GM10847 (cell line): Measurements from ENCODE around the gene FNBP1.

Experiments
- POLR2A ChIP-seq: IDR thresholded peaks from 2 replicates; pipeline ENCODE4 v1.6.1; 2011; ENCODE audit not compliant: insufficient read length; ENCODE audit errors: extremely low read depth

The FNBP1 gene

DNA sequence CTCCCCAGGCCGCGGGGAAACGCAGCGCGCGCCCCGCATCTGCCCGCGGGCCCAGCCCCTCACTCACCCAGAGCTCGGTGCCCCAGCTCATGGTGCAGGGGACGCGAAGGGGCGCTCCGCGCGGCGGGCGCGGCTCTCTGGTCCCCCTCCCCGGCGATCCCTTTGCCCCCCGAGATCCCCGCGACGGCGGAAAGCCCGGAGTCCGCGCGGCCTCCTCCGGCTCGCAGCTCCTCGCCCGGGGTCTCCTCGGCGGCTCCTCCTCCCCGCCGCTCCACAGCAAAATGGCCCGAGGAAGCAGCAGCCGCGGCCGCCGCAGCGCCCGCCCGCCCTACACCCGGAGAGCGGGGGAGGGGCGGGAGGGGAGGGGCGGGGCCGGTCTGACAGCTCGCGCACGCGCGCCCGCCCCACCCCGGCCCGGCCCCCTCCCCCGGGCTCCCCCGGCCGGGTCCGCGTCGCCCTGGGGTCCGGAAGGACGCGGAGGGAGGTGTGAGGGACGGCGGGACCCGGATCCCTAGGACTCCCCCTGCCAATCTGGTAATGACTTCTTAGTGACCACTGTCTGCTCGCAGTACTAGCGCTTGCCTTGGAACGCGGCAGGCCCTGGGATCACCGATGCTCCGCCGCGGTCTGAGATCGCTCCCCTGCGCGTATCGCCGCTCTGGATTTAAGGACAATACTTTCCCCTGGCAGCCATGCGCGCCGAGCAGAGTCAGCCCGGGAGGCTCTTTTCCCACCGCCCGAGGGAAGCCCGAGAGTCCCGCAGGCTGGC is at the start of gene FNBP1:
Gene FNBP1, minus strand, starts transcription at position 305 of the 769 bp plus-strand sequence. Its CDS starts 214 bp downstream, at position 91.
- peak; percentile 89 for TF ChIP-seq POLR2A

DNA sequence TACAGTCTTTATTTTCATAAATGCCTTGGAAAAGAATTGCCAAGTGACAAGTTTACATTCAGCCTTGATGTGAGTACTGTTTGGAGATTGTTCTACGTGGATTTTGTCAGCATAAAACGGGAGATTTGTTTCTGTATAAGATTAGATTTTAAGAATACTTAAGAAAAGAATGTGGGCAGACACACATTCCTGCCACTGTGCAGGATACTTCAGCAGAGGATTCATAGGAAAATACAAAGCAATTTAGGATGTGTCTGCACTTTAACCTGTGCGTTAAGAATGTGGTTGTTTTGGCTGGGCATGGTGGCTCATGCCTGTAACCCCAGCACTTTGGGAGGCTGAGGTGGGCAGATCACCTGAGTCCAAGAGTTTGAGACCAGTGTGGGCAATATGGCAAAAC is 47.9 kb upstream of the FNBP1 start:
- no peak for TF ChIP-seq POLR2A

DNA sequence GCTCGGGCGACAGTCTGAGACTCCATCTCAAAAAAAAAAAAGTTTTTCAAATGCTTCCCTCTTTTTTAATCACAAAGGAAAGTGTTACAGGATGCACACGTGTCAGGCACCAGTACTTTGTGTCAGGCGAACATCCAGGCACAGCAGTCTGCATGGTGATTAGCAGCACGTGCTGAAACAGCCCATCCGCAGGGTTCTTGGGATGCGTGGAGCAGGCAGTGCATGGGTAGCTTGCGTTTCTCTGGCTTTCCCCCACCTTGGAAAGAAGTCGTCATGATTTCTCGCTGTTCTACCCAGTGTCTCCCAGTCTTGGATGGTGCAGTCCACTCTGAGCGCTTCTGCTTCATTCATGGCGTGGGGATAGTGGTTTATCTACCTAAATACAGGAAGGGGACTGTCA is 46.2 kb upstream of the FNBP1 start:
- no peak for TF ChIP-seq POLR2A

DNA sequence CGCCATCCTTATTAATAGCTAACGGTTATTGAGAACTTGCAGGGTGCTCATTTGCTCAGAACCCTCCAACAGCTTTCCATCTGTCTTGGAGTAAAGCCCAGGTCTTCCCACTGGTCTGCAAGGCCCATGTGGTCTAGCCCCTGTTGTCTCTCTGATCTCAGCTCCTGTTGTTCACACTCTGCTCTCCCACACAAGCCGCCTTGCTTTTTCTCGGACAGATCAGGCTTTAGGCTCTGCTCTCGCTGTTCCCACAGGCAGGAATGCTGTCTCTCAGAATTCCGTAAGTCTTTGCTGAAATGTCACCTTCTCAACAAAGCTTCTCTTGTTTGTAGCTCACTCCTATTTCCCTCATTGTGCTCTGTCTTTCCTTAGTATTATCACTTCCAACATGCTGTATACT is 45.1 kb upstream of the FNBP1 start:
- TF ChIP-seq POLR2A, result no peak

DNA sequence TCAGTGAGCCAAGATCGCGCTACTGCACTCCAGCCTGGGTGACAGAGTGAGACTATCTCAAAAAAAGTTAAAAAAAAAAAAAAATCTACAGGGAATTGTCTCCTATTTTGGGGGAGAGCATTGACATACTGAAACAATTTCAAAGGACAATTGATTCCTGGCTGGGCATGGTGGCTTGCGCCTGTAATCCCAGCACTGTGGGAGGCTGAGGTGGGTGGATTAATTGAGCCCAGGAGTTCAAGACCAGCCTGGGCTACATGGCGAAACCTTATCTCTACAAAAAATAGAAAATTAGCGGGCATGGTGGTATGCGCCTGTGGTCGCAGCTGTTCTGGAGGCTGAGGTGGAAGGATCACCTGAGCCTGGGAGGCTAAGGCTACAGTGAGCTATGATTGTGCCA is 41.3 kb upstream of the FNBP1 start:
- TF ChIP-seq POLR2A, result no peak

DNA sequence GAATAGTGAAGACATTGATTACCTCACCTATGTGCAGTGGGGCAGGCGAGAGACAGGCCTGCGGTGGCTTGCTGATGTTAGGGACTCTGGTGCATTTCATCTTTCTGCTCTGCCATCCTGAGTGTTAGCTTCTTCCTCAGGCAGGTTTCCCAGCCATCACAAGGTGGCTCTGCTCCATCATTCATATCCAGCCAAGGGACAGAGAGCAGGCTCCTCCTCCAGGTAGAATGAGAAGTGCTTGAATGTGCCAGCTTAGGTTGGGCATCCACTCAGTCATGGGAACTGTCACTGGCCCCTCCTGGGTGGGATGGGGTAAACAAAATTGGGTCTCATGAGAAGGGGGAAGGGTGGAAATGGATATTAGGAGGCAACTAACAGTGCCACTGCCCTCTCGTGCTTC is 35.6 kb upstream of the FNBP1 start:
- TF ChIP-seq POLR2A, result no peak

DNA sequence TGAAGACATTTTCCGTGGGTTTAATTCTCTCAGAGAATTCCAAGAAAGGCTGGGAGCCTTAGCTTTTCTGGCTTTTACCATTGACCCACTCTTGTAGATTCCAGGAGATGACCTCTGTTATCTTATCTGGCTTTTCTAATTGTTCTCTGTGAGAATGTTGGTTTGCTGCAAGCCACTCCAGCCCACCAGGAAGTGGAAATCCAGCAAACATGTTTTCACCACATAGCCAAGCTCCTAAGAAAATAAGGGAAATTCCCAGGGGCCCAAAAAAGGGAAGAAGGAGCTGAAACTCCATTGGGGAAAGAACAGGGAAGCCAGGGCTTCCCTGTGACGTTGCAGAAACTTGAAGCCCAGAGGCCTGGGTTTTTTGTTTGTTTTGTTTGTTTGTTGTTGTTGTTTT is 30.4 kb upstream of the FNBP1 start:
- TF ChIP-seq POLR2A, result no peak

DNA sequence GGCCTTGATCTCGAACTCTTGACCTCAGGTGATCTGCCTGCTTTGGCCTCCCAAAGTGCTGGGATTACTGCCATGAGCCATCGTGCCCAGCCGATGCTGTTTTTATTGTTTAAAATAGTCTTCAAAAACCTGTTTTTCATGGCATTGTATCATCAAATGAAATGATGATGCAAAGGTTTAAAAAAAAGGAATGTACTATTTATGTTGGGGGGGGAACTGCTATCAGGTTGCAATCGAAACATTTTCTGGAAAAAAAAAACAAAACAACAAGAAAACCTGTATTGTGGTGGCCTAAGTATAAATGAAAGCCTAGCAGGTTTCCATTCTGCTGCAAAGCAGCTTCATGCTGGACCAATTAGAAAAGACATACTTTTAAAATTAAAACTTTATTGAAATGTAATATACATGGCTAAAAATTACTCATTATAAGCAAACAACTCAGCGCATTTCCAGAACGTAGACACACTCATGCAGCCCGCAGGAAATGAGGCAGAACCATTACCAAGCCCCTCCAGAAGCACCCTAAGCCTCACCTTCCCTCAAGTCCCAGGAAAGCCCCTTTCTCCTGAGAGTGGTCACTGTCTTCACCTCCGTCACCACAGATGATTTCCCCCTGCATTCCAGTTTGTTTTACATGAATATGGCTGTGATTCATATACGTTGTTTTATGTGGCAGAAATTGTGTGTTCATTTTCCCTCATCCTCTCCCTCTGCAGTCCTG is 29.7 kb upstream of the FNBP1 start:
- no peak for TF ChIP-seq POLR2A

DNA sequence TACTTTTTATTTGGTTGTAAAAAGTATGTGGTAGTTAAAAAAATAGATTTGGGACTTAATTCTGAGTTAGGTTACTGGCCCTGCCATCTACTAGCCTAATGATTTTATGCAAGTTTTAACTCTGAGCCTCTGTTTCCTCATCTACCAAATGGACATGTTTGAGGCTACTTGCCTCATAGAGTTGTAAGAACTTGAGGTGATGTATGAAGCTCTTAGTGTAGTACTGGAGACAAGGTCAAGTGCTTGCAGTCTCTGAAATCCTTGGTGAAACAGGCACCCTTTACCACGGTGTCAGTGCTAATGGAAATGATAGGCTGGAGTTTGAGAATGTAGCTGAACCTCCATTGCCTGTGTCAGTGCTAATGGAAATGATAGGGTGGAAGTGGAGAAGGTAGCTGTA is 26.1 kb upstream of the FNBP1 start:
- no peak for TF ChIP-seq POLR2A

DNA sequence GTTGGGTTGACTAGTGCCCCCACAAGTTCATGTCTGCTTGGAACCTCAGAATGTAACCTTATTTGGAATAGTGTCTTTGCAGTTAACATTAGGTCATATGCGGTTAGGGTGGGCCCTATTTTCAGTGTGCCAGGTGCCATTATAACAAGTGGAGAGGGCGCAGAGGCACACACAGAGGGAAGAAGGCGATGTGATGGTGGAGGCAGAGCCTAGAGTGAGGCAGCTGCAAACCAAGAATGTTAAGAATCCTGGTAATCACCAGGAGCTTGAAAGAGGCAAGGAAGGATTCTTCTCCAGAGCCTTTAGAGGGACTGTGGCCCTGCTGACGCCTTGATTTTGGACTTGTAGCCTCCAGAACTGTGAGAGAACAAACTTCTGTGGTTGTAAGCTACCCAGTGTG is 21.6 kb upstream of the FNBP1 start:
- no peak for TF ChIP-seq POLR2A

DNA sequence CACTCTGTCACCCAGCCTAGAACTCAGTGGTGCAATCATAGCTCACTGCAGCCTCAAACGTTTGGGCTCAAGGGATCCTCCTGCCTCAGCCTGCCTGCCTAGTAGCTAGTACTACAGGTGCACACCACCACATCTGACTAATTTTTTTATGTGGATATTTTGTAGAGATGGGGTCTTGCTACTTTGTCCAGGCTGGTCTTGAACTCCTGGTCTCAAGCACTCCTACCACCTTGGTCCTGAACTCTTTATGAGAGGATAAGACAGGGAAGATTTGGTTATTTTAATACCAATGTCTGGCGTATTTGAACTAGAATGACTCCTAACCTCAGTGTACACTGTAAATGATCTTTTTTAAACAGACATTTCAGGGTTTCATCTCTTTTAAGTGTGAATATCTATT is 19.8 kb upstream of the FNBP1 start:
- no peak for TF ChIP-seq POLR2A

DNA sequence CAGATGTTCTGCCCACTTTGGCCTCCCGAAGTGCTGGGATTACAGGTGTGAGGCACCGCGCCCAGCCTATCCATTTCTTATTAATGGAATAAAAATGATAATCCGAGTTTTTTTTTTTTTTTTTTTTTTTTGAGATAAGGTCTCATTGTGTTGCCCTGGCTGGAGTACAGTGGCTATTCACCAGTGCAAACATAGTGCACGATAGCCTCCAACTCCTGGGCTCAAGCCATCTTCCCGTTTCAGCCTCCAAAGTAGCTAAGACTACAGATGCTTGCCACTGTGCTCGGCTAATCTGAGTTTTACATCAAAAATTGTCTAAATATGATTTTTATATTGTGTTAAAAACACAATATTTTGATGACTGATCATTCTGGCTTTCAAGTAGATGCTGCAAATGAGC is 17.3 kb upstream of the FNBP1 start:
- no peak for TF ChIP-seq POLR2A

DNA sequence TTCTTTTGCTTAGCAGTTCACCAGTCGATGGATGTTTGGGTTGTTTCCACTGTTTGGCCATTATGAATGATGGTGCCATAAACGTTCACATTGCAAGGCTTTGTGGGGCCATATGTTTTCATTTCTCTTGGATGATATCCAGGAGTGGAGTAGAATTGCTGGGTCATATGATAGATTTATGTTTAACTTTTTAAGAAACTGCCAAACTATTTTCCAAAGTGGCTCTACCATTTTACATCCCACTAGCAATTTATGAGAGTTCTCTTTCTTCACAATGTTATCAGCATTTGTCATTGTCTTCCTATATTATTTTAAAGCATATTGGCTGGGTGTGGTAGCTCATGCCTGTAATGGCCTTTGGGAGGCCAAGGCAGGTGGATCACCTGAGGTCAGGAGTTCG is 15.9 kb upstream of the FNBP1 start:
- TF ChIP-seq POLR2A, result no peak

DNA sequence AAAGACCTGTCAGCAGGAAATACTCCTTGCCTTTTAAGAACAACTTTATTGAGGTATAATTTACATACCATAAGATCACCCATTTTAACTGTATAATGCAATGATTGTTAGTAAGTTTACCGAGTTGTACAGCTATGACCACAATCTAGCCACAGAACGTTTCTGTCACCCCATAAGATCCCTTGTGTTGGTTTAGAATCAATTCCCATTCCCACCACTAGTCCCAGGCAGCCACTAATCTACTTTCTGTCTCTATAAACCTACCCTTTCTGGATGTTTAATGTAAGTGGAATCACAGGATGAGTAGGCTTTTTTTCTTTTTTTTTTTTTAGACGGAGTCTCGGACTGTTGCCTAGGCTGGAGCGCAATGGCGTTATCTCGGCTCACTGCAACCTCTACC is 15.2 kb upstream of the FNBP1 start:
- no peak for TF ChIP-seq POLR2A

DNA sequence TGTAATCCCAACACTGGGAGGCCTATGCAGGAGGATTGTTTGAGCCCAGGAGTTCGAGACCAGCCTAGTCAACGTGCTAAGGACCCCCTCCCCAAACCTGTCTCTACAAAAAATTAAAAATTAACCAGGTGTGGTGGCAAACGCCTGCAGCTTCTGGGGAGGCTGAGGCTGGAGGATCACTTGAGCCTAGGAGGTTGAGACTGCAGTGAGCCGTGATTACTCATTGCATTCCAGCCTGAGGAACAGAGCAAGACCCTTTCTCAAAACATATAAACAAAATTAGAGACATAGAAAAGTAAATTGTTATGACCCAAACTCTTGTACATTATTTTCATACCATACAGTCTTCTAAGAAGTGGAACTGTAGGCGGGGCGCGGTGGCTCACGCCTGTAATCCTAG is 11.8 kb upstream of the FNBP1 start:
- no peak for TF ChIP-seq POLR2A

DNA sequence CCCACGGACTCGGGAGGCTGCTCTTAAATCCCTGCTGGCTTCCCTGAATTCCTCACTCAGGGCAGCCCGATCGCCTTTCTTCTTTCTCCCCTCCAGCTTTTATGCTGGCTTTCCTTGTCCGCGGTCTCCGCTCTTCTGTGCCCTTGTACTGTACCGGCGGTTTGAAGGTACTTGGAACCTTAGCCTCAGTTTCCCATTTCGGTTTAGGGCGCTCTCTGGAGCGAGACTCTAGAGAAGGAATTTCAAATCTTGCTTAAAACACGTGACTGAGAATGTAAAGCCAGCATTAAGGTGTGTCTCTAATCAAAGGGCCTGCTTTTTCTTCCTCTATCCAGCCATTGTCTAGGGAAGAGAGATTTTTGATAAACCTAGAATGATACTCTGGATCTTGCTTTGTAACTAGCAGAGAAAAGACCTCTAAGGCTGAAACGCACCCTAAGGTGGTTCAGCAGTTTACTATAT is 11.4 kb upstream of the FNBP1 start:
- no peak for TF ChIP-seq POLR2A
